SK-N-SH (cell line): ENCODE results near the gene ATL2. TPM values are rescaled to one million over a fixed set of nuclear protein-coding genes. Genes with fewer than 3 reads are reported as not detected.
"Not testable (repeated sequence)": the region's sequence is repeated elsewhere in the genome, so short reads cannot be mapped to it uniquely, and the experiment has no call there.

Experiments
- CTCF ChIA-PET: fragments of 300-600, 350-600 bp; formaldehyde crosslinking; extraction: SDS; loops from one replicate; lab custom pipeline; 2021; lab: Yijun Ruan, JAX
- POLR2A ChIA-PET: fragments of 350-600 bp; sonication (Branson Sonifier 250); formaldehyde crosslinking; extraction: SDS; loops from one replicate; lab custom pipeline; 2020; ENCODE audit warnings: antibody characterized with exemption, inconsistent platforms; lab: Yijun Ruan, JAX
- DNase-seq: peaks from one replicate; pipeline ENCODE4 v3.0.0; 2012
- H2AFZ ChIP-seq: fragments of 200-600 bp; sonication (generic); 2 replicates; pipeline ENCODE4 v1.8.1; 2016; ENCODE audit warnings: antibody characterized with exemption, mild to moderate bottlenecking, low read depth
- H3F3A ChIP-seq: fragments of 200-600 bp; sonication (generic); replicated peaks from 2 replicates; pipeline ENCODE3; 2016; ENCODE audit warnings: antibody characterized with exemption, mild to moderate bottlenecking; ENCODE audit not compliant: insufficient read depth
- H3K27ac ChIP-seq, 2 experiments: fragments of 200-500 bp in 1 of 2; fragments of 200-600 bp in 1 of 2; sonication (Bioruptor generic) in 1 of 2; sonication (generic), shearing (Covaris generic) in 1 of 2; 2 replicates each; pipeline versions ENCODE4 v1.5.1 to v1.6.1; 2014 to 2016; ENCODE audit warnings: low read depth in 2 of 2, inconsistent platforms in 1 of 2, low read length in 1 of 2, mild to moderate bottlenecking in 1 of 2, mixed read lengths in 1 of 2
- H3K27me3 ChIP-seq: fragments of 200-600 bp; sonication (generic), shearing (Covaris generic); 2 replicates; pipeline ENCODE4 v1.6.1; 2016; ENCODE audit warnings: mixed run types; ENCODE audit not compliant: insufficient read depth
- H3K36me3 ChIP-seq, 2 experiments: fragments of 200-500 bp in 1 of 2; fragments of 200-600 bp in 1 of 2; sonication (Bioruptor generic) in 1 of 2; sonication (generic) in 1 of 2; replicated peaks in 1 of 2; 2 replicates each; pipeline versions ENCODE3 to v1.5.1; 2014 to 2016; ENCODE audit warnings: low read length in 1 of 2, mild to moderate bottlenecking in 1 of 2; ENCODE audit not compliant: insufficient read depth in 2 of 2, control insufficient read depth in 1 of 2
- H3K4me1 ChIP-seq, 2 experiments: fragments of 200-500 bp in 1 of 2; fragments of 200-600 bp in 1 of 2; sonication (Bioruptor generic) in 1 of 2; sonication (generic), shearing (Covaris generic) in 1 of 2; 2 replicates each; pipeline versions ENCODE4 v1.5.1 to v1.6.1; 2014 to 2016; ENCODE audit warnings: low read depth in 1 of 2, low read length in 1 of 2, mixed run types in 1 of 2; ENCODE audit not compliant: insufficient read depth in 2 of 2, control insufficient read depth in 1 of 2
- H3K4me2 ChIP-seq: fragments of 200-600 bp; sonication (generic), shearing (Covaris generic); 2 replicates; pipeline ENCODE4 v1.6.1; 2017; ENCODE audit warnings: mixed run types
- H3K4me3 ChIP-seq, 2 experiments: fragments of 200-500 bp in 1 of 2; fragments of 200-600 bp in 1 of 2; sonication (Bioruptor generic) in 1 of 2; sonication (generic), shearing (Covaris generic) in 1 of 2; 2 replicates each; pipeline versions ENCODE4 v1.5.1 to v1.8.1; 2014 to 2016; ENCODE audit warnings: low read depth in 2 of 2, inconsistent platforms in 1 of 2, low read length in 1 of 2, mild to moderate bottlenecking in 1 of 2, mixed read lengths in 1 of 2, moderate library complexity in 1 of 2
- H3K79me2 ChIP-seq: fragments of 200-600 bp; sonication (generic); 2 replicates; pipeline ENCODE4 v1.8.1; 2017; ENCODE audit warnings: mild to moderate bottlenecking; ENCODE audit not compliant: insufficient read depth
- H3K9ac ChIP-seq: fragments of 200-600 bp; sonication (generic); 2 replicates; pipeline ENCODE4 v1.6.1; 2017; ENCODE audit warnings: mixed run types
- H3K9me2 ChIP-seq: fragments of 200-600 bp; sonication (generic); 2 replicates; pipeline ENCODE4 v1.6.1; 2017; ENCODE audit warnings: mixed run types
- H3K9me3 ChIP-seq: fragments of 200-600 bp; sonication (generic); 2 replicates; pipeline ENCODE4 v1.6.1; 2017; ENCODE audit warnings: mixed run types, mild to moderate bottlenecking, moderate library complexity
- H4K20me1 ChIP-seq: fragments of 200-600 bp; sonication (generic); 2 replicates; pipeline ENCODE4 v1.6.1; 2017; ENCODE audit warnings: mild to moderate bottlenecking, mixed run types; ENCODE audit not compliant: insufficient read depth
- FOSL2 ChIP-seq: IDR thresholded peaks from 2 replicates; pipeline ENCODE4 v1.4.0; 2012; ENCODE audit warnings: low read depth, mild to moderate bottlenecking, moderate library complexity, borderline replicate concordance
- GATA2 ChIP-seq: sonication (generic); formaldehyde crosslinking; IDR thresholded peaks from 2 replicates; pipeline ENCODE4 v1.5.0; 2020; ENCODE audit warnings: mild to moderate bottlenecking, missing genetic modification reagents
- NFIC ChIP-seq: IDR thresholded peaks from 2 replicates; pipeline ENCODE4 v1.4.0; 2012; ENCODE audit warnings: borderline replicate concordance
- PBX3 ChIP-seq: IDR thresholded peaks from 2 replicates; pipeline ENCODE4; 2012
- RCOR1 ChIP-seq: fragments of 150-350 bp; IDR thresholded peaks from 2 replicates; pipeline ENCODE4 v1.6.1; 2017; ENCODE audit warnings: antibody characterized with exemption, low read length
- RXRA ChIP-seq: IDR thresholded peaks from 2 replicates; pipeline ENCODE4 v1.4.0; 2012; ENCODE audit warnings: low read depth, mild to moderate bottlenecking, borderline replicate concordance
- SIN3A ChIP-seq: IDR thresholded peaks from 2 replicates; pipeline ENCODE4 v1.6.1; 2012; ENCODE audit warnings: low read depth, mild to moderate bottlenecking, low read length, moderate library complexity, borderline replicate concordance
- TEAD4 ChIP-seq: IDR thresholded peaks from 2 replicates; pipeline ENCODE4 v1.4.0; 2012; ENCODE audit warnings: mild to moderate bottlenecking, borderline replicate concordance; ENCODE audit not compliant: insufficient read depth
- USF1 ChIP-seq: IDR thresholded peaks from 2 replicates; pipeline ENCODE4 v1.4.0; 2012; ENCODE audit warnings: low read depth, borderline replicate concordance
- YY1 ChIP-seq: IDR thresholded peaks from 2 replicates; pipeline ENCODE4 v1.4.0; 2012; ENCODE audit warnings: low read depth, mild to moderate bottlenecking
- WGBS: methylation state at CpG from one replicate; pipeline ENCODE4 v1.1.6; 2017; ENCODE audit warnings: low lambda C conversion rate; 5-methylcytosine and 5-hydroxymethylcytosine counted together
- polyA plus RNA-seq, 3 experiments: library from polyadenylated mRNA; depleted of rRNA; stranded (reverse); fragments of >200 nt; gene quantifications; 2 replicates each; pipeline ENCODE4 v1.2.3, GENCODE V29; 2012

Gene ATL2
- polyA plus RNA-seq, 1 of the 3 experiments (the other 2 are of a cell fraction) = 55.8 TPM

GRCh38 chr2:38383741-38384140, 6.7 kb upstream of the ATL2 start:
- H3K4me3 ChIP-seq, H3K9me3 ChIP-seq, H3K27ac ChIP-seq, H3K4me2 ChIP-seq, POLR2A ChIA-PET, DNase-seq, H3K9me2 ChIP-seq, H3K36me3 ChIP-seq, H2AFZ ChIP-seq, H4K20me1 ChIP-seq, H3K27me3 ChIP-seq, CTCF ChIA-PET, H3K9ac ChIP-seq, H3K4me1 ChIP-seq, H3K79me2 ChIP-seq, H3F3A ChIP-seq: not testable (repeated sequence)
- WGBS = 84% methylated on average over 6 of the region's 6 CpGs

GRCh38 chr2:38381381-38382143, 4.5 kb upstream of the ATL2 start:
- ChIA-PET POLR2A (interaction anchor here (0.7 kb wide), 1 partner anchor 56 kb away, joined by 3 read pairs; no protein-coding TSS in a partner anchor), CTCF (interaction anchor here (0.7 kb wide), 1 partner anchor 52 kb away, joined by 3 read pairs; no protein-coding TSS in a partner anchor)
- Histone ChIP-seq H3K36me3 (no peaks in the 10 kb centered on the region), H3K27me3 (no peaks in the 10 kb centered on the region), H4K20me1 (no peaks in the 10 kb centered on the region), H3K9me3 (no peaks in the 10 kb centered on the region), H3K9ac (no peak overlapping the region), H3K9me2 (no peaks in the 10 kb centered on the region), H3K4me1 (peaks cover 5 to 6% of the 10 kb centered on the region in 2 experiments; a peak in 2 of 4 replicates), H3K4me3 (no peak overlapping the region), H3K4me2 (no peak overlapping the region), H3F3A (no peaks in the 10 kb centered on the region), H2AFZ (no peak overlapping the region), H3K79me2 (no peaks in the 10 kb centered on the region; the same call in 1 of the 2 replicates), H3K27ac (no peak overlapping the region)
- no peak for DNase-seq
- TF ChIP-seq FOSL2 (no peak), TEAD4 (no peak), GATA2 (CRISPR knock-in tag) (no peak), USF1 (no peak), YY1 (no peak), SIN3A (no peak), NFIC (no peak), PBX3 (no peak), RXRA (no peak), RCOR1 (no peak)
- 89% methylated on average over 6 of the region's 6 CpGs for WGBS
